Activated T-helper 9 cell treated with anti-CD3 and anti-CD28 coated beads, Interleukin-2, amount 50 U/mL, for 16 hours (primary cell): Measurements from ENCODE around the gene SMAGP.
"Not testable (repeated sequence)": the region's sequence is repeated elsewhere in the genome, so short reads cannot be mapped to it uniquely, and the experiment has no call there.

ENCODE experiments used
- DNase-seq: peaks from one replicate; pipeline ENCODE4 v3.0.0-alpha.2; 2020; ENCODE audit warnings: low read depth

SMAGP gene

GRCh38 chr12:51264297-51264696 lies 5.9 kb downstream of the SMAGP start:
- no peak for DNase-seq

GRCh38 chr12:51263341-51263740 lies 6.9 kb downstream of the SMAGP start:
- no peak for DNase-seq

GRCh38 chr12:51262758-51263177 lies 7.4 kb downstream of the SMAGP start:
- no peak for DNase-seq

GRCh38 chr12:51259600-51259999 lies 10.6 kb downstream of the SMAGP start:
- not testable (repeated sequence) for DNase-seq

- no peak for DNase-seq
Observed at GRCh38 chr12:51254536-51254935, 15.7 kb downstream of the SMAGP start.

DNA sequence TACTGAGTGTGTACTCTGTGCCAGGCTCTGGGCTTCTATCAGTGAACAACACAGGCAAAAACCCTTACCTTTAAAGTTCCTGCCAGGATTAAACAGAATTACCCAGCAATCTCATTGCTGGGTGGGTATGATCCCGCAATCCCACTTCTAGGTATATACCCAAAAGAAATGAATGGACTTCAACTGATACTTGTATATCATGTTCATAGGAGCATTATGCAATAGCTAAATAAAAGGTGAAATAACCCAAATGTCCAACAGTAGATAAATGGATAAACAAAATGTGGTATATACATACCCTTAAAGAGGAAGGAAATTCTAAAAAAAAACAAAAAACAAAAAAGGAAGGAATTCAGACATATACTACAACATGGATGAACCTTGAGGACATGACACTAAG lies 16.9 kb downstream of the SMAGP start:
- DNase-seq: no peak

DNA sequence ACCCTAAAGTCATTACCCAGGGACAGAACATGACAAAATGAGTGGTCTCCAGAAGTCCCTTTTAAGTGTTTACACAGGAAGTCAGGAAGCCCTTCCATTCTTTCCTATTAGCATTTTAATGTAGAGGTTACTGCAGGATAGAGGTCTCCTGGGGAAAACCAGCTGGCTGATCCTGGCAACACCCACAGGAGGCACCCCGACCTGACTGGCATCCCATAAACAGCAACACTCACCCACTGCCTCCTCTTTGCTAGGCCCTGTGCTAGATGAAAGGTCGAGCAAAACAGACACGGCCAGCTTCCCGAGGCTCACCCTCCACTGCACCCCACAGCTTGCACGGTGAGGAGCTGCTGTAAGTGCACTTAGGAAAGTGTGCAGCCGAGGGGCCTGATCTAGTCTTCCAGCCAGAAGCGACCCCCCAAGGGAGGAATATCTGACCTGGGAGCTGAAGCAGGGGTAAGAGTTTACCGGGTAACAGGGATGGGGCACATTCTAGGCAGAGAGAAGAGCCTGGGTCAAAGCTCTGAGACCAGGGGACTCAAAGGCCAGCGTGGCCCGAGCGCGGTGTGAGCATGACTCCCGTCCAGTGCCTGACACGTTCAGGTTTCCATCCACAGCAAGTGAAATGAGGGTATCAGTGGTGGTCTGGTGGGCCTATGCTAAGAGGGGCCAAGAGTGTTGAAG lies 22.6 kb downstream of the SMAGP start:
- no peak for DNase-seq

- DNase-seq: no peak
Observed at GRCh38 chr12:51246254-51246853, 23.9 kb downstream of the SMAGP start.

- no peak for DNase-seq
Observed at GRCh38 chr12:51245476-51246253, 24.6 kb downstream of the SMAGP start.

DNA sequence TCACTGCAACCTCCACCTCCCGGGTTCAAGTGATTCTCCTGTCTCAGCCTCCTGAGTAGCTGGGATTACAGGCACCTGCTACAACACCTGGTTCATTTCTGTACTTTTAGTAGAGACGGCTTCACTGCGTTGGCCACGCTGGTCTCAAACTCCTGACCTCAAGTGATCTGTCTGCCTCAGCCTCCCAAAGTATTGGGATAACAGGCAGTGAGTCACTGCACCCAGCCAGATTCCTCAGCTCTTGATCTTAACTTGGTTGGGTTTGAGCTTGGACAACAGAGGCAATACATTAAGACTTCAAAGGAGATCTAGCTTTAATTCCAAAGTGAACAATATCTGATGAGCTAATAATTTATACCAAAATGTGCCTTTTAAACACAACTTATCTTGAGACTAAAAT lies 25.9 kb downstream of the SMAGP start:
- DNase-seq: no peak

DNA sequence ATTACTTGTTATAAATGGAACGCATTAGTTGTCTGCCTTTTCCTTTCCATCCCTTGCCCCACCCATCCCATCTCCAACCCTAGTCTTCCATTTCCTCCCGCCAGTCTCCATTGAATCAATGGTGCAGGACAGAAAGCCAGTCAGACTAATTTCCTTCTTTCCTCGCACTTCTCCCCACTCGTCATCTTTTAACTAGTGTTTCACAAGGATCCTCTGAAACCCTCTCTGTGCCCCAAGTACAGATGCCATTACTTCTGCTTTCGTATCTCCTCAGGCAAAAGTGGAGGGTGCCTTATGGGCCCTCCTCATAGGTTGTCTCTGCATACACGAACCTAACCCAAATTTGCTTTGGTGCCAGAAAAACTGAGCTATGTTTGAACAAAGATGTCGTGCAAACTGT lies 27.3 kb downstream of the SMAGP start:
- DNase-seq: no peak

- no peak for DNase-seq
Observed at GRCh38 chr12:51242120-51242519, 28.1 kb downstream of the SMAGP start.

DNA sequence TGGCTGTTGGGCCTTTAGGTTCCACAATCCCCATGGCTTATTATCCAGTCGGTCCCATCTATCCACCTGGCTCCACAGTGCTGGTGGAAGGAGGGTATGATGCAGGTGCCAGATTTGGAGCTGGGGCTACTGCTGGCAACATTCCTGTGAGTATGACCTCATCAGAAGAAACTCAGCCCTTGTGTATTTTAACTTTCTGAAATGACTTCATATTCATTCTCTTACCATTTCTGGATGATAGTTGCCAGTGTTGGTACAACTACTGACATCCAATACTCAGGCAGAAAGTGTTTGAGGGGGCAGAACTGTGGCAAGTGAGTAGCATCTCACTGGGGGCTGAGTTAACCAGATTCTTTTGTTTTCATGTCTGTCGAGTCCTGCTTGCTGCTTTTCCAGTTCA lies 29.2 kb downstream of the SMAGP start:
- DNase-seq: no peak

- DNase-seq: peak; percentile 93
Observed at GRCh38 chr12:51238510-51239334, 31.5 kb downstream of the SMAGP start, which contains the start of gene DAZAP2. Gene DAZAP2 (plus strand): TSS chr12:51238826. CDS start chr12:51238908, 82 bp downstream.

GRCh38 chr12:51238037-51238509 lies 32.1 kb downstream of the SMAGP start:
- DNase-seq: no peak

- no peak for DNase-seq
Observed at GRCh38 chr12:51234530-51234929, 35.7 kb downstream of the SMAGP start.

GRCh38 chr12:51232642-51233041 lies 37.6 kb downstream of the SMAGP start:
- no peak for DNase-seq

DNA sequence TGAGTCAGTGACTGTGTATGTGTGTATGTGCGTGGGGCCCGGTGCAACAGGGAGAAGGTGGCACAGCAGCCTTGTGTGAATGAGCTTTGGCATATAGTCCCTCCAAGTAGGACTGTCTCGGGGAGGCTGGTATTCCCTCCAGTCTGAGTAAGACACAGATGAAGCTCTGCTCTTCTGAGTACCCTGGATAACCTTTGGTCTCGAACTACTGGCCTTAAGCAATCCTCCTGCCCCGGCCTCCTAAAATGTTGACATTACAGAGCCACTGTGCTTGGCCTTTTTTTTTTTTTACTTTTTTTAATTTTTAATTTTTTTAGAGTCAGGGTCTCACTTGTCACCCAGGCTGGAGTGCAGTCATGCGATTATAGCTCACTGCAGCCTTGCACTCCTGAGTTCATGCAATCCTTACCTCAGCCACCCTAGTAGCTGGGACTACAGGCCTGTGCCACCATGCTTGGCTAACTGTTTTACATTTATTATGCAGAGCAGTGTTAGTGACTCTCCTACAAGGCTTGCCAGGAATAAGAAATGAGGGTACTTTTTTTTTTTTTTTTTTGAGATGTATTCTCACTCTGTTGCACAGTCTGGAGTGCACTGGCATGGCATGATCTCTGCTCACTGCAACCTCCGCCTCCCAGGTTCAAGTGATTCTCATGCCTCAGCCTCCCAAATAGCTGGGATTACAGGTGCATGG lies 41.0 kb downstream of the SMAGP start:
- DNase-seq: no peak

DNA sequence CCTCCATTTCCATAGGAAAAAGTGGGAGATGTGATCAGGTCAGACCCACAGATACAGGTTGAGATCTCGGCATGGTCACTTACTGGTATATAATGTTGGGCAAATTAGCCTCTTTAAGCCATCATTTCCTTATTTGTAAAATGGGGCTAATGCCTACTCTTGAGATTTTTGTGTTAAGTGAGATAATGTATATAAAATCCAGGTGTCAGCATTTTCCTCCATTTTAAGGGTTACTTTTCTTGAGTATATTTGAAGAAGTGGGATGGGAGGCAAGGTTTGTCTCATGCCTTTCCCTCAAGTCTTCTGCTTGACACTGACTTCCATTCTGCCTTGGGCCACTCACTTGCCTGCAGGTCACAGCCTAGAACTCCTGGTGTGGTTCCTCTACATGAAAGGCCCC lies 42.3 kb downstream of the SMAGP start:
- no peak for DNase-seq

- DNase-seq: not testable (repeated sequence)
Observed at GRCh38 chr12:51227112-51227511, 43.1 kb downstream of the SMAGP start.

DNA sequence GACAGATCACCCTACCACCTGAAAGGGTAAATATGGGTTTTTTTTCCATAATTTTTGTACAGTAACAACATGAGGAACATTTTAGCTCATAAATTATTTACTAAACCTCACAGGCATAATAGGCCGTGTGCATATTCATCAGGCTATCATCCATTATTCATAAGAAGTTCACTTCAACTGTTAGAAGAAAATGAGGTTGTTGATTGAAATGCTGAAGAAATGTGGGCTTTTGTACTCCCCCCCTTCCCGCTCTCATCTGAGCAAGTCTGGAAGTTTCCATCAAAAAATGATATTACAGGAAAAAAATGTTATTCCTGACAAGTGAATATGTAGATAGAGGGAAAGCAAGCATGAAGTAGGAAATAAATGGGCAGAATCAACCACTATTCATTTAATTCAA lies 44.4 kb downstream of the SMAGP start:
- no peak for DNase-seq
